PC-9 (cell line): Measurements from ENCODE around the gene BFSP1. TPM values are rescaled to one million over a fixed set of nuclear protein-coding genes. Genes with fewer than 3 reads are reported as not detected.

Source experiments
- BruUV-seq: library from RNA; stranded (reverse); fragments of 400-500 nt; replicated peaks from 2 replicates; lab custom pipeline; 2021; lab: Mats Ljungman, UMichigan
- CTCF ChIA-PET: fragments of 300-600 bp; sonication (Branson Sonifier 250); formaldehyde crosslinking; loops from one replicate; lab custom pipeline; 2022; ENCODE audit warnings: antibody characterized with exemption; lab: Charles Lee
- POLR2A ChIA-PET: fragments of 300-600 bp; sonication (Branson Sonifier 250); formaldehyde crosslinking; loops from one replicate; lab custom pipeline; 2022; ENCODE audit warnings: antibody characterized with exemption; ENCODE audit not compliant: unreplicated experiment; lab: Charles Lee
- DNase-seq, 2 experiments: peaks; one replicate each; pipeline versions ENCODE4 v3.0.0 to v3.0.0-alpha.2; 2015 to 2022; ENCODE audit warnings: mixed read lengths in 1 of 2
- H2AFZ ChIP-seq: fragments of 200-600 bp; sonication (generic); 2 replicates; pipeline ENCODE4 v1.8.1; 2017; ENCODE audit warnings: antibody characterized with exemption
- H3F3A ChIP-seq: fragments of 200-600 bp; sonication (generic); 2 replicates; pipeline ENCODE4 v1.8.1; 2017; ENCODE audit warnings: antibody characterized with exemption, mild to moderate bottlenecking, low read depth; ENCODE audit not compliant: insufficient read depth
- H3K27ac ChIP-seq: fragments of 200-600 bp; sonication (generic); 2 replicates; pipeline ENCODE4 v1.6.1; 2016; ENCODE audit warnings: mixed run types
- H3K27me3 ChIP-seq: fragments of 200-600 bp; sonication (generic); 2 replicates; pipeline ENCODE4 v1.6.1; 2016; ENCODE audit warnings: low read depth, mixed run types; ENCODE audit not compliant: insufficient read depth
- H3K36me3 ChIP-seq: fragments of 200-600 bp; sonication (generic); 2 replicates; pipeline ENCODE4 v1.6.1; 2016; ENCODE audit warnings: low read depth, mixed run types
- H3K4me1 ChIP-seq: fragments of 200-600 bp; sonication (generic); replicated peaks from 2 replicates; pipeline ENCODE4 v1.6.1; 2016; ENCODE audit warnings: mixed run types; ENCODE audit not compliant: insufficient read depth
- H3K4me2 ChIP-seq: fragments of 200-600 bp; sonication (generic); 2 replicates; pipeline ENCODE4 v1.6.1; 2017; ENCODE audit warnings: mixed run types
- H3K4me3 ChIP-seq: fragments of 200-600 bp; sonication (generic); 2 replicates; pipeline ENCODE4 v1.6.1; 2016; ENCODE audit warnings: mixed run types
- H3K79me2 ChIP-seq: fragments of 200-600 bp; sonication (generic); 2 replicates; pipeline ENCODE4 v1.6.1; 2017; ENCODE audit warnings: low read depth, mixed run types
- H3K9me2 ChIP-seq: fragments of 200-600 bp; sonication (generic); 2 replicates; pipeline ENCODE4 v1.8.1; 2017; ENCODE audit warnings: mild to moderate bottlenecking; ENCODE audit not compliant: insufficient read depth
- H3K9me3 ChIP-seq: fragments of 200-600 bp; sonication (generic); 2 replicates; pipeline ENCODE4 v1.8.1; 2016; ENCODE audit warnings: low read depth; ENCODE audit not compliant: insufficient read depth
- H4K20me1 ChIP-seq: fragments of 200-600 bp; sonication (generic); 2 replicates; pipeline ENCODE4 v1.8.1; 2017; ENCODE audit not compliant: insufficient read depth
- EZH2 ChIP-seq: fragments of 200-600 bp; sonication (generic); IDR thresholded peaks from 2 replicates; pipeline ENCODE4 v1.8.0; 2017; ENCODE audit warnings: antibody characterized with exemption, low read depth
- intact Hi-C: fragments of 100-400 bp; cut with micrococcal nuclease; formaldehyde crosslinking; loops from one replicate; pipeline ENCODE4 v1.10.0; 2022; ENCODE audit not compliant: unreplicated experiment
- total RNA-seq: library from RNA; stranded (reverse); gene quantifications from 2 replicates; pipeline ENCODE4 v1.2.3, GENCODE V29; 2021
- TF ChIP-seq, protein P1 (sequence below): fragments of 200-600 bp; sonication (generic); conservative IDR thresholded peaks from 2 replicates; pipeline ENCODE4 v1.6.1; 2017; ENCODE audit warnings: mixed run types, antibody characterized with exemption, mild to moderate bottlenecking, moderate library complexity

BFSP1 gene
- total RNA-seq, 1 experiment from 2014 or later: 13.8 TPM

DNA sequence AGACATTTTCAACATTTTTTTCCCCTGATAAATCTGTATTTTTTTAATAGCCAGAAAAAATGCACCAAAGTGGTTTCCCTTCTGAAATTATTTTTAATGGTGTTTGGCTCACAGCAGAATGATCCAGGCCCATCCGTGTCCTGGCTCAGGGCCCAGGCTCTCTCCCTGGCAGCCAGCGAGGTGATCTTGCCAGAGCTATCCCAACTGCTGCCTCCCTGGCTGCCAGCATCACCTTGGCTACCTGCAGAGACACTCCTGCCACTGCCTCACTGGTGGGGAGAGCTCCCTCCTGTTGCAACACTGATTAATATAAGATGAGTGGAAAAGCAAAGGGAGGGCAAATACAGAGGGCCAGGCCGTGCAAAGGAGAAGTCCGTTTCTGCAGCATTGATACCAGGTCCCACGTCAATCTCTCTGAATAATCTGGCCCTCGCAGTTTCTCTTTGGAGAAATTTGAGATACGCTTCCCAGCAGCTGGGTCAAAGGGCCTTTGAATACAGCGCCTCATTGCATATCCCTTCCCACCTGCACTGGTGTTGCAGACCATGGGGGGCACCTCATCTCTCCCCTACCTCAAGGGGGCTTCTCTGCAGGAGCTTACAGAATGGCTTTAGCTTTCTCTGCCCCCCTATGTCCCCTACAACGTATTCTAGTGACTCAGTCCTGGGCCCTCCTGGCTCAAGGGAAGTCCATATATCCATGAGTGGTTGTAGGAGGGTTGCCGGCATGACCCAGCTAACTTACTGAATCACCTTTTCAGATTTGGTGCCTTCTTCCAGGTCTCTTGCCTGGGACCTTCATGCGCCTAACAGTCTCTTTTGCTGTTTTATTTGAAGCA, 25.9 kb upstream of the BFSP1 start:
- Histone ChIP-seq H3F3A (peaks cover 50% of the 10 kb centered on the region), H3K27me3 (no peaks in the 10 kb centered on the region), H3K9me2 (no peaks in the 10 kb centered on the region), H3K4me2 (peak overlapping the region; percentile 84), H3K4me1 (peaks cover 70% of the 10 kb centered on the region), H2AFZ (peak overlapping the region; percentile 25; the same call in 1 of the 2 replicates), H3K9me3 (no peaks in the 10 kb centered on the region), H3K4me3 (peak overlapping the region; percentile 51), H3K79me2 (peaks cover 23% of the 10 kb centered on the region; the same call in 1 of the 2 replicates), H4K20me1 (no peaks in the 10 kb centered on the region), H3K36me3 (no peaks in the 10 kb centered on the region), H3K27ac (peak overlapping the region; percentile 92)
- ChIA-PET POLR2A (interaction anchor here (0.5 to 4.5 kb wide), 6 partner anchors 13 to 951 kb away, joined by 4 to 78 read pairs (median 7); partner anchors contain the start of genes DSTN and SEC23B), CTCF (interaction anchor here (0.7 to 1.3 kb wide), 3 partner anchors 13 to 356 kb away, joined by 3 to 4 read pairs (median 3); partner anchors contain the start of gene DSTN)
- intact Hi-C loops: loop anchor here (1.0 to 10.0 kb wide), 6 partner anchors 12 to 288 kb away; partner anchors contain the start of gene RRBP1
- no TSS peak for BruUV-seq
- TF ChIP-seq, protein P1, sequence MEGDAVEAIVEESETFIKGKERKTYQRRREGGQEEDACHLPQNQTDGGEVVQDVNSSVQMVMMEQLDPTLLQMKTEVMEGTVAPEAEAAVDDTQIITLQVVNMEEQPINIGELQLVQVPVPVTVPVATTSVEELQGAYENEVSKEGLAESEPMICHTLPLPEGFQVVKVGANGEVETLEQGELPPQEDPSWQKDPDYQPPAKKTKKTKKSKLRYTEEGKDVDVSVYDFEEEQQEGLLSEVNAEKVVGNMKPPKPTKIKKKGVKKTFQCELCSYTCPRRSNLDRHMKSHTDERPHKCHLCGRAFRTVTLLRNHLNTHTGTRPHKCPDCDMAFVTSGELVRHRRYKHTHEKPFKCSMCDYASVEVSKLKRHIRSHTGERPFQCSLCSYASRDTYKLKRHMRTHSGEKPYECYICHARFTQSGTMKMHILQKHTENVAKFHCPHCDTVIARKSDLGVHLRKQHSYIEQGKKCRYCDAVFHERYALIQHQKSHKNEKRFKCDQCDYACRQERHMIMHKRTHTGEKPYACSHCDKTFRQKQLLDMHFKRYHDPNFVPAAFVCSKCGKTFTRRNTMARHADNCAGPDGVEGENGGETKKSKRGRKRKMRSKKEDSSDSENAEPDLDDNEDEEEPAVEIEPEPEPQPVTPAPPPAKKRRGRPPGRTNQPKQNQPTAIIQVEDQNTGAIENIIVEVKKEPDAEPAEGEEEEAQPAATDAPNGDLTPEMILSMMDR: no peak
- no peak for TF ChIP-seq EZH2
- DNase-seq: peak; percentile 56 to 64

- POLR2A ChIA-PET: no interaction called here
Measured at GRCh38 chr20:17555106-17555505, 23.9 kb upstream of the BFSP1 start.

DNA sequence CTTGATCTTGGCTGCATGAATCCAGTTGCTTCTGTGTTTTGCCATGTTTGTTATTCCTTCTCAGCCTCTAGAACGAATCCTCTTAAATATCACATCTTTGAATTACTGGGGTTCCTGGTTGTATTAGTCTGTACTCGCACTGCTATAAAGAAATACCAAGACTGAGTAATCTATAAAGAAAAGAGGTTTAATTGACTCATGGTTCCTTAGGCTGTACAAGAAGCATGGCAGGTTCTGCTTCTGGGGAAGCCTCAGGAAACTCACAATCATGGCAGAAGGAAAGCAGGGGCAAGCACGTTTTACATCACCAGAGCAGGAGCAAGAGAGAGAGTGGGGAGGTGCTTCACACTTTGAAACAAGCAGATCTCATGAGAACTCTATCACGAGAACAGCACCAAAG, 18.0 kb upstream of the BFSP1 start:
- POLR2A ChIA-PET: no interaction called here
- H3K4me3 ChIP-seq: no peak overlapping the region
- no peak for TF ChIP-seq EZH2
- no peak overlapping the region for H3K27ac ChIP-seq
- no peaks in the 10 kb centered on the region for H3K36me3 ChIP-seq
- CTCF ChIA-PET: no interaction called here
- H3K9me3 ChIP-seq: no peaks in the 10 kb centered on the region
- H3K79me2 ChIP-seq: 0 out of 2 replicates have a peak, but pooled peaks cover 10% of the 10 kb centered on the region
- no peak for DNase-seq
- H3K9me2 ChIP-seq: no peaks in the 10 kb centered on the region; the same call in 1 of the 2 replicates
- BruUV-seq: no TSS peak
- no peaks in the 10 kb centered on the region for H3K27me3 ChIP-seq
- H2AFZ ChIP-seq: no peak overlapping the region
- no peaks in the 10 kb centered on the region for H4K20me1 ChIP-seq
- intact Hi-C loops: no loop called here
- H3K4me2 ChIP-seq: no peak overlapping the region
- H3F3A ChIP-seq: no peaks in the 10 kb centered on the region; the same call in 1 of the 2 replicates
- H3K4me1 ChIP-seq: no peaks in the 10 kb centered on the region

More at GRCh38 chr20:17555106-17555505, 23.9 kb upstream of the BFSP1 start:
- Histone ChIP-seq H3K9me2 (no peaks in the 10 kb centered on the region), H3K9me3 (no peaks in the 10 kb centered on the region), H3F3A (peaks cover 48% of the 10 kb centered on the region), H3K4me1 (peaks cover 52% of the 10 kb centered on the region), H4K20me1 (no peaks in the 10 kb centered on the region), H3K79me2 (peaks cover 23% of the 10 kb centered on the region; the same call in 1 of the 2 replicates), H3K4me2 (peak overlapping the region; percentile 84; the same call in 1 of the 2 replicates), H3K27ac (peak overlapping the region; percentile 92; the same call in 1 of the 2 replicates), H3K27me3 (no peaks in the 10 kb centered on the region), H3K4me3 (no peak overlapping the region), H2AFZ (no peak overlapping the region), H3K36me3 (no peaks in the 10 kb centered on the region)
- no peak for DNase-seq
- BruUV-seq: no TSS peak
- intact Hi-C loops: loop anchor here (5.0 to 10.0 kb wide), 3 partner anchors 37 to 290 kb away; partner anchors contain the start of gene RRBP1
- no peak for TF ChIP-seq EZH2
- TF ChIP-seq, protein P1: no peak
- CTCF ChIA-PET: no interaction called here
